Common myeloid progenitor, CD34-positive (primary cell): Measurements from ENCODE around the gene SLIT1.
"Not testable (repeated sequence)": the region's sequence is repeated elsewhere in the genome, so short reads cannot be mapped to it uniquely, and the experiment has no call there.

Source experiments
- CTCF ChIA-PET: fragments of 350-600 bp; sonication (Branson Sonifier 250); formaldehyde crosslinking; loops from one replicate; lab custom pipeline; 2021; ENCODE audit warnings: antibody characterized with exemption; lab: Charles Lee
- POLR2A ChIA-PET: fragments of 350-600 bp; sonication (Branson Sonifier 250); formaldehyde crosslinking; loops from one replicate; lab custom pipeline; 2021; ENCODE audit warnings: antibody characterized with exemption; lab: Charles Lee
- DNase-seq, 3 donors: peaks; one replicate each; pipeline versions ENCODE4 v3.0.0 to v3.0.0-alpha.2; 2013
- H3K27ac ChIP-seq, 2 experiments: 1 replicate in 1 of 2; 2 replicates in 1 of 2; pipeline ENCODE4 v1.7.0; 2013; ENCODE audit warnings: inconsistent platforms in 2 of 2, low read length in 2 of 2, mild to moderate bottlenecking in 2 of 2, low read depth in 1 of 2, moderate library complexity in 1 of 2; ENCODE audit not compliant: severe bottlenecking in 2 of 2, insufficient read depth in 1 of 2, poor library complexity in 1 of 2
- H3K27me3 ChIP-seq, 5 experiments: replicated peaks in 2 of 5; 1 replicate in 3 of 5; 2 replicates in 2 of 5; pipeline versions ENCODE4 v1.6.1 to v1.7.0; 2013; ENCODE audit warnings: low read length in 4 of 5, mild to moderate bottlenecking in 2 of 5, moderate library complexity in 2 of 5, inconsistent platforms in 1 of 5; ENCODE audit not compliant: insufficient read depth in 5 of 5, control insufficient read depth in 4 of 5
- H3K36me3 ChIP-seq, 4 experiments: 1 replicate in 2 of 4; 2 replicates in 2 of 4; pipeline versions ENCODE4 v1.6.1 to v1.7.0; 2013; ENCODE audit warnings: low read length in 3 of 4, control low read depth in 1 of 4, mild to moderate bottlenecking in 1 of 4; ENCODE audit not compliant: control insufficient read depth in 4 of 4, insufficient read depth in 4 of 4
- H3K4me1 ChIP-seq, 4 experiments: 1 replicate in 3 of 4; 2 replicates in 1 of 4; pipeline versions ENCODE4 v1.6.1 to v1.7.1; 2013; ENCODE audit warnings: low read length in 3 of 4, mild to moderate bottlenecking in 3 of 4, control low read depth in 1 of 4, inconsistent platforms in 1 of 4, moderate library complexity in 1 of 4; ENCODE audit not compliant: control insufficient read depth in 4 of 4, insufficient read depth in 4 of 4; ENCODE audit errors: control extremely low read depth in 1 of 4
- H3K4me3 ChIP-seq, 7 experiments: 1 replicate in 4 of 7; 2 replicates in 3 of 7; pipeline versions ENCODE4 v1.5.1 to v1.7.0; 2013; ENCODE audit warnings: mild to moderate bottlenecking in 7 of 7, low read length in 6 of 7, moderate library complexity in 6 of 7, inconsistent platforms in 2 of 7, low read depth in 2 of 7, control low read depth in 1 of 7; ENCODE audit not compliant: insufficient read depth in 4 of 7, control insufficient read depth in 1 of 7; ENCODE audit errors: extremely low read depth in 1 of 7
- H3K9me3 ChIP-seq, 5 experiments: 1 replicate in 4 of 5; 2 replicates in 1 of 5; pipeline versions ENCODE4 v1.6.1 to v1.7.1; 2013; ENCODE audit warnings: low read length in 4 of 5, mild to moderate bottlenecking in 2 of 5, inconsistent platforms in 1 of 5, low read depth in 1 of 5, moderate library complexity in 1 of 5; ENCODE audit not compliant: control insufficient read depth in 4 of 5, insufficient read depth in 2 of 5; ENCODE audit errors: control extremely low read depth in 1 of 5
- WGBS: methylation state at CpG from one replicate; pipeline ENCODE4 v1.1.5; 2013; ENCODE audit not compliant: insufficient coverage; 5-methylcytosine and 5-hydroxymethylcytosine counted together

The SLIT1 gene

DNA sequence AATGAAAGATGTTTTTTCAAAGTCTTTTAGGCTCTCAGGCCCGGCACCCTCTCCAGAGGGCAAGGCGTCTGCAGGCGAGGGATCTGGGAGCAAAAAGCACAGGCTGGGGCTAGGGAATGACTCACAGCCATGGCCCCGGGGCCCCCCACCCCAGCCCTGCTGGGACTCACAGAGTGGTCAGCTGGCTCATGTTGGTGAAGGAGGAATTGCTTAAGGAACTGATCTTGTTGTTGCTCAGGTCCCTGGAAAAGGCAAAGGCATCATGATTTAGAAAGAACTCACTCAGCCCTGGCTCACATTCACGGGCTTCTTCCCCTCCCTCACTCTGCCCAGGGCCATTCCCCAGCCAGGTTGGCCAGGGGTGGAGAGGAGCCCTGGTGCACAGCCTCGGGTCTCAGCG, 151.5 kb downstream of the SLIT1 start:
- 95% methylated on average over 7 of the region's 7 CpGs for WGBS
- no peak overlapping the region for H3K4me3 ChIP-seq
- ChIA-PET POLR2A (no interaction called here), CTCF (interaction anchor here (0.6 to 7.4 kb wide), 2 partner anchors 8 to 103 kb away, joined by 3 to 78 read pairs; no protein-coding TSS in a partner anchor)
- H3K27ac ChIP-seq: no peak overlapping the region
- no peaks in the 10 kb centered on the region for H3K27me3 ChIP-seq
- no peaks in the 10 kb centered on the region for H3K36me3 ChIP-seq
- DNase-seq: no peak
- H3K4me1 ChIP-seq: peaks cover 0 to 9% (median 7%) of the 10 kb centered on the region in 4 experiments
- H3K9me3 ChIP-seq: no peaks in the 10 kb centered on the region

DNA sequence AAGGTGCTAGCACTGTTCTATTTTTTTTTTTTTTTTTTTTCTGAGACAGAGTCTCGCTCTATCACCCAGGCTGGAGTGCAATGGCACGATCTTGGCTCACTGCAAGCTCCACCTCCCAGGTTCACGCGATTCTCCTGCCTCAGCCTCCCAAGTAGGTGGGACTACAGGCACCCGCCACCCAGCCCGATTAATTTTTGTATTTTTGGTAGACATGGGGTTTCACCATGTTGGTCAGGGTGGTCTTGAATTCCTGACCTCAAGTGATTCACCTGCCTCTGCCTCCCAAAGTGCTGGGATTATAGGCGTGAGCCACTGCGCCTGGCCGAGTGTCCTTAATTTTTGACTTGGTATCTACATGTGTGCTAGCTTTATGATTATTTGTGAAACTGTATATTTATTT, 151.9 kb downstream of the SLIT1 start:
- 100% methylated on average over 6 of the region's 9 CpGs for WGBS
- POLR2A ChIA-PET: not testable (repeated sequence)

DNA sequence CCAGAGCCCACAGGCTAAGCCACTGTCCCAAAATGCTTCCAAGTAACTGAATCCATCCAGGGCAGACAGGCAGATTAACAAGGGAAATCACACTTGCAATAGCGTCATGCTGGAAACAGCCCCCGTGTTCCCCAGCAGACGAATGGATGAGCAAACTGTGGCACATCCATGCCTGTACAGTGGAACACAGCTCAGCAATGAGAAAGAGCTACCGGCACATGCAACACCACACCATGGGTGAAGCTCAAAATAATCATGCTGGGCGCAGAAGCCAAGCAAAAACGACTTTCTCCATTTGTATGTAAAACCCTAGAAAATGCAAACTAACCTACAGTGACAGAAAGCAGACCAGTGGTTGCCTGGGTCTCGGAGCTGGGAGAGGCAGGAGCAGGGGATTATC, 153.1 kb downstream of the SLIT1 start:
- Histone ChIP-seq H3K27ac (no peak overlapping the region), H3K27me3 (no peaks in the 10 kb centered on the region), H3K9me3 (no peaks in the 10 kb centered on the region), H3K4me3 (no peak overlapping the region), H3K4me1 (peaks cover 0 to 5% (median 3%) of the 10 kb centered on the region in 4 experiments), H3K36me3 (no peaks in the 10 kb centered on the region)
- ChIA-PET CTCF (interaction anchor here (0.7 to 1.7 kb wide), 4 partner anchors 9 to 50 kb away, joined by 3 to 5 read pairs (median 4); no protein-coding TSS in a partner anchor), POLR2A (no interaction called here)
- WGBS: 98% methylated on average over 4 of the region's 7 CpGs
- DNase-seq: no peak

More for the DNA sequence above, 151.9 kb downstream of the SLIT1 start:
- H3K4me1 ChIP-seq, H3K9me3 ChIP-seq, DNase-seq, H3K4me3 ChIP-seq, H3K27me3 ChIP-seq, H3K27ac ChIP-seq, H3K36me3 ChIP-seq: not testable (repeated sequence)
- CTCF ChIA-PET: interaction anchor here (0.6 to 7.4 kb wide), 2 partner anchors 7 to 103 kb away, joined by 3 to 78 read pairs; no protein-coding TSS in a partner anchor

DNA sequence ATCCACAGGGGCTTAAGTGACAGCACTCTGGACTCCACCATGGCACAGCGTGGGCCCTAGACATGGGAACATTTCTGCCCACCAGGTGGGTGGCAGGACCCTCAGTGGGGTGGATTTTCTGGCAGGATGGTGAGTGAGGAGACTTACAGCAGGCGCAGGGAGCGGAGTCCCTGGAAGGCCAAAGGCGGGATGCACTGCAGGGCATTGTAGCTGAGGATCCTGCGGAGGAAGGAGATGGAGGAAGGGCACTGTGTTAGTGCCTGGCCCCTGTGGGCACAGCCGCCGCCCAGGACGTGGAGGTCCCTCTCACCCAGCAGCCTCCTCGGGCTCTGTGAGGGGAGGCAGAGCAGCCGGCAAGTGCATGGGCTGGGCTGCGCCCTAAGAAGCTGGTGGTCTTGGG, 154.3 kb downstream of the SLIT1 start:
- Histone ChIP-seq H3K4me3 (no peak overlapping the region), H3K9me3 (no peaks in the 10 kb centered on the region), H3K27ac (no peak overlapping the region), H3K4me1 (no peaks in the 10 kb centered on the region), H3K27me3 (no peaks in the 10 kb centered on the region), H3K36me3 (no peaks in the 10 kb centered on the region)
- POLR2A ChIA-PET: no interaction called here
- CTCF ChIA-PET: interaction anchor here (0.8 to 1.1 kb wide), 3 partner anchors 8 to 19 kb away, joined by 3 to 4 read pairs (median 3); no protein-coding TSS in a partner anchor
- 97% methylated on average over 10 of the region's 11 CpGs for WGBS
- DNase-seq: no peak

DNA sequence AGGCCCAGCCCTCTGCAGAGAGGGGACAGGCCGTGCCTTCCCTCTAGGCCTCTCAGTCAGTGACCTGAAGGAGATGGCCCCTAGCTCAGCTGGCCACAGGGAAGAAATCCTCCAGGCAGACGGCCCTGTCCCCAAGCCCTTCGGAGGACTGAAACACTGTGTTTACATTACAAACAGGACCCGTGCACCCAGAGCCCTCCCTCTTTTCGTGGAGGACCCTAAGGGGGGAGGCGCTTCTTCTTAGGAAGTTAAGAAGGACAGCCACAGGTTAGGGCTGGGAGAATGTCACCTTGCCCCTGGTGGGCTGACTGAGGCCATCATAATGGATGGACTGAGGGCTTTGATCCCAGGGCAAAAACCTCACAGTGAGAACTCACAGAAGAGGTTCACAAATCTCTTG, 154.9 kb downstream of the SLIT1 start:
- WGBS: 100% methylated on average over 5 of the region's 6 CpGs
- no peaks in the 10 kb centered on the region for H3K4me1 ChIP-seq
- CTCF ChIA-PET: interaction anchor here (1.1 kb wide), 1 partner anchor 18 kb away, joined by 4 read pairs; no protein-coding TSS in a partner anchor
- DNase-seq: no peak
- no peaks in the 10 kb centered on the region for H3K27me3 ChIP-seq
- no peaks in the 10 kb centered on the region for H3K9me3 ChIP-seq
- H3K4me3 ChIP-seq: no peak overlapping the region
- no peak overlapping the region for H3K27ac ChIP-seq
- POLR2A ChIA-PET: interaction anchor here (0.5 kb wide), 1 partner anchor 47 kb away, joined by 3 read pairs; no protein-coding TSS in a partner anchor
- H3K36me3 ChIP-seq: no peaks in the 10 kb centered on the region

DNA sequence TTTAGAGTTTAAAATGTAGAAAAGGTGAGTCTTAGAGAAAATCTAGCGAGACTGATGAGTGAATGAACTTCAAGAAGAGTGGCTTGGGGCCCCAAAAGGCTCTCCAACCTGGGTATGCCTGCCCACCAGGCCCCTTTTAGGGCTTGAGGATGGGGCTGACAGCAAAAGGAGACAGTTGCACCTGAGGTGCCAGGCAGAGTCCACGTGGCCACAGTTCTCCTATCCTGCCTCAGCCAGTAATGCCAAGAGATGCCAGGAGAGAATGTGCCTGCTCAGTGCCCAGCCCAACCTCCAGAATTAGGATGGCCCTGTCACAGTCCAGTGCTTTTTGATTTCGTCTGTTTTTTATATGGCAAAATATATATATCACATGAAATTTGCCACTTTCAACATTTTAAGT, 156.5 kb downstream of the SLIT1 start:
- H3K4me1 ChIP-seq: peaks cover 0 to 2% (median 1%) of the 10 kb centered on the region in 4 experiments
- CTCF ChIA-PET: interaction anchor here (0.8 to 6.2 kb wide), 2 partner anchors 8 to 389 kb away, joined by 3 to 78 read pairs; no protein-coding TSS in a partner anchor
- 100% methylated on average over 3 of the region's 3 CpGs for WGBS
- POLR2A ChIA-PET: no interaction called here
- H3K9me3 ChIP-seq: no peaks in the 10 kb centered on the region
- no peak for DNase-seq
- H3K27ac ChIP-seq: no peak overlapping the region
- no peak overlapping the region for H3K4me3 ChIP-seq
- H3K36me3 ChIP-seq: no peaks in the 10 kb centered on the region
- H3K27me3 ChIP-seq: no peaks in the 10 kb centered on the region

DNA sequence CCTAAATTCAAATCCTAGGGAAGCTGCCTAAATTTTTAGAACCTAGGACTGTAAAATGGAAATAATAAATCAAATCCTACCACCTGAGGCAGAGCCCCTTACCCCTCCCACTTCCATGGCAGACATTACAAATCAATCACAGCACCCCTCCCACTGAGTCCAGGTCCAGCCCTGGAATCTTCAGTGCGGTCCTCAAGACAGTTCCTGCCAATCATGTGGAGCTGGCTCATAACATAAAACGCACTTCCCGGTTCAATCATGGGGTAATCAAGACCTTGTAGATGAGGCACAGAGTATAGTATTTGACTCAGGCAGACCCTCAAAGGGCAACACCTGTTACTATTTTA, 157.0 kb downstream of the SLIT1 start:
- CTCF ChIA-PET: interaction anchor here (0.8 to 6.2 kb wide), 2 partner anchors 9 to 388 kb away, joined by 3 to 78 read pairs; no protein-coding TSS in a partner anchor
- WGBS: 92% methylated on average over 3 of the region's 3 CpGs

More for the DNA sequence above, 157.0 kb downstream of the SLIT1 start:
- Histone ChIP-seq H3K4me3 (no peak overlapping the region), H3K27ac (no peak overlapping the region), H3K36me3 (no peaks in the 10 kb centered on the region), H3K4me1 (peaks cover 0 to 6% (median 6%) of the 10 kb centered on the region in 4 experiments), H3K9me3 (no peaks in the 10 kb centered on the region), H3K27me3 (no peaks in the 10 kb centered on the region)
- POLR2A ChIA-PET: no interaction called here
- no peak for DNase-seq
